Measurements from ENCODE around the gene INTS1. TPM values are rescaled to one million over a fixed set of nuclear protein-coding genes. Genes with fewer than 3 reads are reported as not detected.

INTS1 gene
- total RNA-seq, 1 experiment from 2014 or later = 161 TPM

DNA sequence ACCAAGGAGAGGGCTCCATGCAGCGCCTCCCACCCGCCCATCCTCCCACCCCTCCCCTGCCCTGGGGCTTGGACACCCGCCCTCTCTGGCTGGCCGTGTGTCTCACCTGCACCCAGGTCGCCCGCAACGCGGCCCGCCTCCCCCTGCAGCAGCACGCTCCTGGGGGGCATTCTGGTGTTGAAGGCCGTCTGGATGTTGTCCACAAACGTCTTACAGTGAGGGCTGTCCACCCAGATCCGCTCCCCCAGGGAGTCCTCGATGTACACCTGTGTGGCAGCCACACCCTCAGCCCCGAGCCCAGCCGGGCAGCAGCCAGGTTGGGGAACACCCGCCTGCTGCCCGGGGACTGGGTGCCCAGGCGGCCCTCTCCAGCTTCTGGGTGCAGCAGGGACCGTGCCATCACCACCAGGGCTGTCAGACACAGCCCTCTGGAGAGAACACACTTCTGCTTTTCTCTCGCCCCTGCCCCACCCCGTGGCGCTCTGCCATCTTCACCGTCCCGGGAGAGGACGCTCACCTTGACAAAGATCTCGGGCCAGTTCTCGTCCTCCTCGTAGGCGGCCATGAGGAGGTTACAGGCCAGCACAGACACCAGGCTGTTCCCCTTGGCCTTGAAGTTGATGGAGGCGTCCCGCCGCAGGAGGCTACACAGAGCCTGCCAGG is 4.7 kb downstream of the INTS1 start:
- ATAC-seq = no peak
- Mint-ChIP-seq H3K27me3 (ENCODE audit: low read depth) (no peaks in the 10 kb centered on the region), H3K4me1 (peaks cover 9% of the 10 kb centered on the region), H3K9me3 (no peaks in the 10 kb centered on the region), H3K4me3 (no peak overlapping the region), H3K36me3 (peaks cover 37% of the 10 kb centered on the region), H3K27ac (no peak overlapping the region)
- TF ChIP-seq ZNF219 (CRISPR knock-in tag; IDR thresholded peaks at IDR 0.05; ENCODE audit: borderline replicate concordance) (no peak), SMAD4 (CRISPR knock-in tag; IDR thresholded peaks at IDR 0.05) (no peak), SP1 (CRISPR knock-in tag; conservative IDR thresholded peaks at IDR 0.05) (no peak), ZNF121 (CRISPR knock-in tag; IDR thresholded peaks at IDR 0.05) (no peak), ZNF671 (CRISPR knock-in tag; IDR thresholded peaks at IDR 0.05) (no peak), ZNF396 (CRISPR knock-in tag; IDR thresholded peaks at IDR 0.05; ENCODE audit: borderline replicate concordance) (no peak), IRF2 (CRISPR knock-in tag; IDR thresholded peaks at IDR 0.05; ENCODE audit: borderline replicate concordance, low read depth) (no peak), ESRRA (CRISPR knock-in tag; IDR thresholded peaks at IDR 0.05; ENCODE audit: borderline replicate concordance) (no peak), ZNF263 (CRISPR knock-in tag; IDR thresholded peaks at IDR 0.05; ENCODE audit: low read depth) (no peak), JUN (CRISPR knock-in tag; IDR thresholded peaks at IDR 0.05) (no peak), TP53 (CRISPR knock-in tag; IDR thresholded peaks at IDR 0.05) (no peak), NFE2L1 (CRISPR knock-in tag; IDR thresholded peaks at IDR 0.05) (no peak)
- TF ChIP-seq, protein P1, sequence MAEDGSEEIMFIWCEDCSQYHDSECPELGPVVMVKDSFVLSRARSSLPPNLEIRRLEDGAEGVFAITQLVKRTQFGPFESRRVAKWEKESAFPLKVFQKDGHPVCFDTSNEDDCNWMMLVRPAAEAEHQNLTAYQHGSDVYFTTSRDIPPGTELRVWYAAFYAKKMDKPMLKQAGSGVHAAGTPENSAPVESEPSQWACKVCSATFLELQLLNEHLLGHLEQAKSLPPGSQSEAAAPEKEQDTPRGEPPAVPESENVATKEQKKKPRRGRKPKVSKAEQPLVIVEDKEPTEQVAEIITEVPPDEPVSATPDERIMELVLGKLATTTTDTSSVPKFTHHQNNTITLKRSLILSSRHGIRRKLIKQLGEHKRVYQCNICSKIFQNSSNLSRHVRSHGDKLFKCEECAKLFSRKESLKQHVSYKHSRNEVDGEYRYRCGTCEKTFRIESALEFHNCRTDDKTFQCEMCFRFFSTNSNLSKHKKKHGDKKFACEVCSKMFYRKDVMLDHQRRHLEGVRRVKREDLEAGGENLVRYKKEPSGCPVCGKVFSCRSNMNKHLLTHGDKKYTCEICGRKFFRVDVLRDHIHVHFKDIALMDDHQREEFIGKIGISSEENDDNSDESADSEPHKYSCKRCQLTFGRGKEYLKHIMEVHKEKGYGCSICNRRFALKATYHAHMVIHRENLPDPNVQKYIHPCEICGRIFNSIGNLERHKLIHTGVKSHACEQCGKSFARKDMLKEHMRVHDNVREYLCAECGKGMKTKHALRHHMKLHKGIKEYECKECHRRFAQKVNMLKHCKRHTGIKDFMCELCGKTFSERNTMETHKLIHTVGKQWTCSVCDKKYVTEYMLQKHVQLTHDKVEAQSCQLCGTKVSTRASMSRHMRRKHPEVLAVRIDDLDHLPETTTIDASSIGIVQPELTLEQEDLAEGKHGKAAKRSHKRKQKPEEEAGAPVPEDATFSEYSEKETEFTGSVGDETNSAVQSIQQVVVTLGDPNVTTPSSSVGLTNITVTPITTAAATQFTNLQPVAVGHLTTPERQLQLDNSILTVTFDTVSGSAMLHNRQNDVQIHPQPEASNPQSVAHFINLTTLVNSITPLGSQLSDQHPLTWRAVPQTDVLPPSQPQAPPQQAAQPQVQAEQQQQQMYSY (CRISPR knock-in tag; IDR thresholded peaks at IDR 0.05) = no peak
- TF ChIP-seq, protein P2, sequence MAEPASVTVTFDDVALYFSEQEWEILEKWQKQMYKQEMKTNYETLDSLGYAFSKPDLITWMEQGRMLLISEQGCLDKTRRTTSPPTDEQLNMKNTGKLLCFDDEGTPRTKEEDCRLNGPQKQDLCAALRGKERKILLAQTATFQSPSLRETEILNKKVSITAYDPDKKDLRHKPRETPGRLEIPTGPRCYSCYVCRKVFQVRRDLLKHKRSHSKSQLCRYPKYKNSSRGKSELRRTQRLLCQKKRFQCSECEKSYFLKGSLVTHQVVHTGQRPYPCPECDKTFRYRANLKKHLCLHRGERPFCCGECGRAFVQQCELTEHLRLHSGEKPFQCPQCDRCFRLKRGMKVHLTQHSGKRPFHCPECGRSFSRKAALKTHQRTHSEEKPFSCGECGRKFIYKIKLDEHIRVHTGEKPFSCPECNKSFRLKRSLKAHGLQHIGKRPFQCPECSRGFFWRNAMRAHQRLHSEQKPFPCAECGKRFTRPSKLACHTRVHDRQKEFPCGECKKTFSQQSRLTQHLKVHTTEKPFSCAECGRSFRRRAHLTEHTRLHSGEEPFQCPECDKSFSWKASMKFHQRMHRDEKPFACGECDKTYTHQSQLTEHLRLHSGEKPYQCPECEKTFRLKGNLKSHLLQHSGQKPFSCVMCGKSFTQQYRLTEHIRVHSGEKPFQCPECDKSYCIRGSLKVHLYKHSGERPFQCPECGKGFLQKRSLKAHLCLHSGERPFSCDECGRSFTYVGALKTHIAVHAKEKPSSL (CRISPR knock-in tag; conservative IDR thresholded peaks at IDR 0.05) = no peak
- TF ChIP-seq, protein P3, sequence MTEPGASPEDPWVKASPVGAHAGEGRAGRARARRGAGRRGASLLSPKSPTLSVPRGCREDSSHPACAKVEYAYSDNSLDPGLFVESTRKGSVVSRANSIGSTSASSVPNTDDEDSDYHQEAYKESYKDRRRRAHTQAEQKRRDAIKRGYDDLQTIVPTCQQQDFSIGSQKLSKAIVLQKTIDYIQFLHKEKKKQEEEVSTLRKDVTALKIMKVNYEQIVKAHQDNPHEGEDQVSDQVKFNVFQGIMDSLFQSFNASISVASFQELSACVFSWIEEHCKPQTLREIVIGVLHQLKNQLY (CRISPR knock-in tag; IDR thresholded peaks at IDR 0.05) = no peak
- TF ChIP-seq, protein P4, sequence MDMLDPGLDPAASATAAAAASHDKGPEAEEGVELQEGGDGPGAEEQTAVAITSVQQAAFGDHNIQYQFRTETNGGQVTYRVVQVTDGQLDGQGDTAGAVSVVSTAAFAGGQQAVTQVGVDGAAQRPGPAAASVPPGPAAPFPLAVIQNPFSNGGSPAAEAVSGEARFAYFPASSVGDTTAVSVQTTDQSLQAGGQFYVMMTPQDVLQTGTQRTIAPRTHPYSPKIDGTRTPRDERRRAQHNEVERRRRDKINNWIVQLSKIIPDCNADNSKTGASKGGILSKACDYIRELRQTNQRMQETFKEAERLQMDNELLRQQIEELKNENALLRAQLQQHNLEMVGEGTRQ (CRISPR knock-in tag; IDR thresholded peaks at IDR 0.05) = no peak
- TF ChIP-seq, protein P5, sequence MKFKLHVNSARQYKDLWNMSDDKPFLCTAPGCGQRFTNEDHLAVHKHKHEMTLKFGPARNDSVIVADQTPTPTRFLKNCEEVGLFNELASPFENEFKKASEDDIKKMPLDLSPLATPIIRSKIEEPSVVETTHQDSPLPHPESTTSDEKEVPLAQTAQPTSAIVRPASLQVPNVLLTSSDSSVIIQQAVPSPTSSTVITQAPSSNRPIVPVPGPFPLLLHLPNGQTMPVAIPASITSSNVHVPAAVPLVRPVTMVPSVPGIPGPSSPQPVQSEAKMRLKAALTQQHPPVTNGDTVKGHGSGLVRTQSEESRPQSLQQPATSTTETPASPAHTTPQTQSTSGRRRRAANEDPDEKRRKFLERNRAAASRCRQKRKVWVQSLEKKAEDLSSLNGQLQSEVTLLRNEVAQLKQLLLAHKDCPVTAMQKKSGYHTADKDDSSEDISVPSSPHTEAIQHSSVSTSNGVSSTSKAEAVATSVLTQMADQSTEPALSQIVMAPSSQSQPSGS (CRISPR knock-in tag; IDR thresholded peaks at IDR 0.05; ENCODE audit: borderline replicate concordance, low read depth) = no peak
- TF ChIP-seq, protein P6, sequence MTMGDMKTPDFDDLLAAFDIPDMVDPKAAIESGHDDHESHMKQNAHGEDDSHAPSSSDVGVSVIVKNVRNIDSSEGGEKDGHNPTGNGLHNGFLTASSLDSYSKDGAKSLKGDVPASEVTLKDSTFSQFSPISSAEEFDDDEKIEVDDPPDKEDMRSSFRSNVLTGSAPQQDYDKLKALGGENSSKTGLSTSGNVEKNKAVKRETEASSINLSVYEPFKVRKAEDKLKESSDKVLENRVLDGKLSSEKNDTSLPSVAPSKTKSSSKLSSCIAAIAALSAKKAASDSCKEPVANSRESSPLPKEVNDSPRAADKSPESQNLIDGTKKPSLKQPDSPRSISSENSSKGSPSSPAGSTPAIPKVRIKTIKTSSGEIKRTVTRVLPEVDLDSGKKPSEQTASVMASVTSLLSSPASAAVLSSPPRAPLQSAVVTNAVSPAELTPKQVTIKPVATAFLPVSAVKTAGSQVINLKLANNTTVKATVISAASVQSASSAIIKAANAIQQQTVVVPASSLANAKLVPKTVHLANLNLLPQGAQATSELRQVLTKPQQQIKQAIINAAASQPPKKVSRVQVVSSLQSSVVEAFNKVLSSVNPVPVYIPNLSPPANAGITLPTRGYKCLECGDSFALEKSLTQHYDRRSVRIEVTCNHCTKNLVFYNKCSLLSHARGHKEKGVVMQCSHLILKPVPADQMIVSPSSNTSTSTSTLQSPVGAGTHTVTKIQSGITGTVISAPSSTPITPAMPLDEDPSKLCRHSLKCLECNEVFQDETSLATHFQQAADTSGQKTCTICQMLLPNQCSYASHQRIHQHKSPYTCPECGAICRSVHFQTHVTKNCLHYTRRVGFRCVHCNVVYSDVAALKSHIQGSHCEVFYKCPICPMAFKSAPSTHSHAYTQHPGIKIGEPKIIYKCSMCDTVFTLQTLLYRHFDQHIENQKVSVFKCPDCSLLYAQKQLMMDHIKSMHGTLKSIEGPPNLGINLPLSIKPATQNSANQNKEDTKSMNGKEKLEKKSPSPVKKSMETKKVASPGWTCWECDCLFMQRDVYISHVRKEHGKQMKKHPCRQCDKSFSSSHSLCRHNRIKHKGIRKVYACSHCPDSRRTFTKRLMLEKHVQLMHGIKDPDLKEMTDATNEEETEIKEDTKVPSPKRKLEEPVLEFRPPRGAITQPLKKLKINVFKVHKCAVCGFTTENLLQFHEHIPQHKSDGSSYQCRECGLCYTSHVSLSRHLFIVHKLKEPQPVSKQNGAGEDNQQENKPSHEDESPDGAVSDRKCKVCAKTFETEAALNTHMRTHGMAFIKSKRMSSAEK (CRISPR knock-in tag; IDR thresholded peaks at IDR 0.05; ENCODE audit: borderline replicate concordance) = no peak
- no peak for DNase-seq (ENCODE audit: low spot score)
- ChIA-PET POLR2A (no interaction called here), CTCF (no interaction called here)
